Spleen (tissue), 7 donors: ENCODE measurements around the gene CHST8.

Source experiments
- POLR2A ChIP-seq, 3 donors: fragments of 450-650 bp; IDR thresholded peaks; one replicate each; pipeline ENCODE4 v1.5.1; 2017; ENCODE audit warnings: antibody characterized with exemption in 3 of 3, mild to moderate bottlenecking in 1 of 3
- TF ChIP-seq, protein P1 (sequence below), 11 experiments: fragments of 200-600 bp in 7 of 11; fragments of 450-650 bp in 4 of 11; sonication (generic) in 4 of 11; IDR thresholded peaks in 8 of 11; conservative IDR thresholded peaks in 3 of 11; 1 replicate in 7 of 11; 2 replicates in 4 of 11; pipeline versions ENCODE4 v1.4.0 to v1.8.0; 2016 to 2021; ENCODE audit warnings: antibody characterized with exemption in 11 of 11, inconsistent platforms in 4 of 11, mild to moderate bottlenecking in 1 of 11
- donor health status: DM: no; HTN: no; CAD: no; lungs with moderate emphysema.
- donor health status: DM: no; HTN: no; CAD: no.
- donor health status: DM: no; HTN: no; CAD: no.

DNA sequence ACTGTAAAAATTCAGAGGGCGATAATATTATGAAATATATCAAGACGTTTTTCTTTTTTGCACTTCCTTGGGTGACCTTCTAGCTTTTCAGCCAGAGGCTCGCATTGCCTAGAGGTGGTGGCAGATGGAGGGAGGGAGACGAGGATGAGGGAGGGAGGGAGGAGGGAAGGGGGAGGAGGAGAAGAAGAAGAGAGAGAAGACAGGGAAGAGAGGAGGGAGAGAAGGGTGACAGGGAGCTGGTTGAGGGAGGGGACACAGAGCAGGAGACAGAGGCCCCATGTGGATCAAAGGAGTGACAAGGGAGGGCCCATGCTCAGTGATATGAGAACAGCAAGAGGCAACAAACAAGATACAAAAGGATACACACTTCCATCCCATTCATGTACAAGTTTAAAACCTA is 166.9 kb downstream of the CHST8 start:
- TF ChIP-seq, protein P1, sequence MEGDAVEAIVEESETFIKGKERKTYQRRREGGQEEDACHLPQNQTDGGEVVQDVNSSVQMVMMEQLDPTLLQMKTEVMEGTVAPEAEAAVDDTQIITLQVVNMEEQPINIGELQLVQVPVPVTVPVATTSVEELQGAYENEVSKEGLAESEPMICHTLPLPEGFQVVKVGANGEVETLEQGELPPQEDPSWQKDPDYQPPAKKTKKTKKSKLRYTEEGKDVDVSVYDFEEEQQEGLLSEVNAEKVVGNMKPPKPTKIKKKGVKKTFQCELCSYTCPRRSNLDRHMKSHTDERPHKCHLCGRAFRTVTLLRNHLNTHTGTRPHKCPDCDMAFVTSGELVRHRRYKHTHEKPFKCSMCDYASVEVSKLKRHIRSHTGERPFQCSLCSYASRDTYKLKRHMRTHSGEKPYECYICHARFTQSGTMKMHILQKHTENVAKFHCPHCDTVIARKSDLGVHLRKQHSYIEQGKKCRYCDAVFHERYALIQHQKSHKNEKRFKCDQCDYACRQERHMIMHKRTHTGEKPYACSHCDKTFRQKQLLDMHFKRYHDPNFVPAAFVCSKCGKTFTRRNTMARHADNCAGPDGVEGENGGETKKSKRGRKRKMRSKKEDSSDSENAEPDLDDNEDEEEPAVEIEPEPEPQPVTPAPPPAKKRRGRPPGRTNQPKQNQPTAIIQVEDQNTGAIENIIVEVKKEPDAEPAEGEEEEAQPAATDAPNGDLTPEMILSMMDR (IDR thresholded peaks at IDR 0.05 in 8 of 11, conservative IDR thresholded peaks at IDR 0.05 in 3 of 11) = no peak
- TF ChIP-seq POLR2A (IDR thresholded peaks at IDR 0.05) = no peak
